GM12878 (cell line): ENCODE results near the gene C19orf18. TPM values are rescaled to one million over a fixed set of nuclear protein-coding genes. Genes with fewer than 3 reads are reported as not detected.

ENCODE experiments used
- BCLAF1 ChIP-seq: fragments of 450-650 bp; IDR thresholded peaks from 2 replicates; pipeline ENCODE4 v1.6.1; 2017; ENCODE audit warnings: antibody characterized with exemption, mild to moderate bottlenecking, moderate library complexity
- CBX5 ChIP-seq: sonication (generic); IDR thresholded peaks from 2 replicates; pipeline ENCODE4 v1.6.1; 2016; ENCODE audit warnings: low read depth, moderate library complexity, mild to moderate bottlenecking, inconsistent platforms
- E4F1 ChIP-seq: fragments of 450-650 bp; IDR thresholded peaks from 2 replicates; pipeline ENCODE4 v1.6.1; 2018; ENCODE audit warnings: borderline replicate concordance, mild to moderate bottlenecking; ENCODE audit not compliant: partially characterized antibody
- HDAC2 ChIP-seq: fragments of 200-600 bp; sonication (generic); IDR thresholded peaks from 2 replicates; pipeline ENCODE4 v1.6.1; 2017
- IKZF1 ChIP-seq: fragments of 450-650 bp; conservative IDR thresholded peaks from 2 replicates; pipeline ENCODE4 v1.6.1; 2017; ENCODE audit warnings: antibody characterized with exemption, mild to moderate bottlenecking
- MYB ChIP-seq: fragments of 150-350 bp; IDR thresholded peaks from 2 replicates; pipeline ENCODE4 v1.6.1; 2014; ENCODE audit warnings: mild to moderate bottlenecking, low read depth, low read length, borderline replicate concordance
- NBN ChIP-seq: fragments of 450-650 bp; IDR thresholded peaks from 2 replicates; pipeline ENCODE4 v1.6.1; 2016
- PBX3 ChIP-seq: IDR thresholded peaks from 2 replicates; pipeline ENCODE4 v1.6.1; 2011; ENCODE audit warnings: mild to moderate bottlenecking, low read depth, low read length, moderate library complexity; ENCODE audit not compliant: insufficient replicate concordance
- POLR2AphosphoS2 ChIP-seq: IDR thresholded peaks from 2 replicates; pipeline ENCODE4 v1.6.1; 2011; ENCODE audit warnings: low read depth, mild to moderate bottlenecking, low read length, improper control_type of control experiment, moderate library complexity
- RELA ChIP-seq: fragments of 450-650 bp; IDR thresholded peaks from 2 replicates; pipeline ENCODE4 v1.8.0; 2014; ENCODE audit warnings: borderline replicate concordance; ENCODE audit not compliant: partially characterized antibody
- SMAD1 ChIP-seq: fragments of 450-650 bp; IDR thresholded peaks from 2 replicates; pipeline ENCODE4 v1.6.1; 2018; ENCODE audit warnings: mild to moderate bottlenecking, low read depth; ENCODE audit not compliant: partially characterized antibody
- SPI1 ChIP-seq: IDR thresholded peaks from 2 replicates; pipeline ENCODE4 v1.6.1; 2011; ENCODE audit warnings: low read depth, mild to moderate bottlenecking, low read length, moderate library complexity, borderline replicate concordance; ENCODE audit not compliant: insufficient read depth
- SRF ChIP-seq, 2 experiments: IDR thresholded peaks; 2 replicates each; pipeline ENCODE4 v1.6.1; 2011; ENCODE audit warnings: low read depth in 2 of 2, low read length in 2 of 2, mild to moderate bottlenecking in 1 of 2, moderate library complexity in 1 of 2
- SUZ12 ChIP-seq: fragments of 200-600 bp; sonication (generic); IDR thresholded peaks from one replicate; pipeline ENCODE4 v1.6.1; 2018; ENCODE audit warnings: antibody characterized with exemption, mild to moderate bottlenecking; ENCODE audit not compliant: unreplicated experiment
- YBX1 ChIP-seq: fragments of 450-650 bp; IDR thresholded peaks from 2 replicates; pipeline ENCODE4 v1.6.1; 2016; ENCODE audit warnings: antibody characterized with exemption
- ZBTB40 ChIP-seq: fragments of 450-650 bp; IDR thresholded peaks from 2 replicates; pipeline ENCODE4 v1.6.1; 2016; ENCODE audit warnings: mild to moderate bottlenecking, moderate library complexity, borderline replicate concordance
- ZNF207 ChIP-seq: fragments of 450-650 bp; IDR thresholded peaks from 2 replicates; pipeline ENCODE4 v1.6.1; 2014; ENCODE audit warnings: antibody characterized with exemption, mild to moderate bottlenecking, borderline replicate concordance
- ZNF24 ChIP-seq: fragments of 450-650 bp; IDR thresholded peaks from 2 replicates; pipeline ENCODE4 v1.6.1; 2017; ENCODE audit warnings: antibody characterized with exemption, mild to moderate bottlenecking
- polyA plus RNA-seq, 11 experiments: library from polyadenylated mRNA; depleted of rRNA in 4 of 11; unstranded in 6 of 11; stranded (reverse) in 5 of 11; fragments of >200 nt; fragmentation: Nextera tagmentation in 4 of 11; fragmentation: Illumina TruSeq in 1 of 11; extraction: Ambion mirVana in 4 of 11; extraction: Trizol in 1 of 11; gene quantifications; 1 replicate in 1 of 11; 2 replicates in 10 of 11; pipeline versions ENCODE4 v1.2.1 to v1.2.3, GENCODE V29; 2011 to 2016; ENCODE audit warnings: inconsistent platforms in 2 of 11, missing spikeins in 2 of 11, low read depth in 1 of 11
- total RNA-seq, 4 experiments: library from RNA; depleted of rRNA in 3 of 4; stranded (reverse); fragments of >200 nt in 3 of 4; fragmentation: Illumina TruSeq in 1 of 4; extraction: Trizol in 1 of 4; gene quantifications; 2 replicates each; pipeline versions ENCODE4 v1.2.1 to v1.2.3, GENCODE V29; 2013 to 2021

The C19orf18 gene
- total and polyA plus RNA-seq, 10 of the 15 experiments (the other 5 are each of a cell fraction or from before 2014, with no cell fraction given), result 0.12 to 0.29 (median 0.21) TPM; not detected in 7

GRCh38 chr19:58002384-58003173 is 28.2 kb upstream of the C19orf18 start, which contains the start of gene ZNF606 (continued):
- TF ChIP-seq HDAC2 (no peak), CBX5 (peak; percentile 30; the same call in 1 of the 2 replicates), POLR2AphosphoS2 (peak; percentile 46; the same call in 1 of the 2 replicates), E4F1 (no peak), BCLAF1 (no peak), RELA (no peak), IKZF1 (peak; percentile 96), SUZ12 (no peak), YBX1 (no peak), SRF (IDR thresholded peaks at IDR 0.05; ENCODE audit: low read depth in 2 of 2, low read length in 2 of 2) (0 out of 4 replicates have a peak, but pooled peaks of 1 of the 2 experiments have one; percentile 19), MYB (no peak), SMAD1 (no peak), PBX3 (no peak), NBN (0 out of 2 replicates have a peak, but pooled peaks have one; percentile 59), ZBTB40 (peak; percentile 81), SPI1 (0 out of 2 replicates have a peak, but pooled peaks have one; percentile 6), ZNF24 (peak; percentile 3; the same call in 1 of the 2 replicates), ZNF207 (peak; percentile 51; the same call in 1 of the 2 replicates)
